NCI-H748 (cell line): ENCODE measurements around the gene LAMTOR4.
"Not testable (repeated sequence)": the region's sequence is repeated elsewhere in the genome, so short reads cannot be mapped to it uniquely, and the experiment has no call there.

Experiments
- DNase-seq: peaks from one replicate; lab custom pipeline; 2025; ENCODE audit not compliant: unreplicated experiment; lab: John Stamatoyannopoulos, UW

The LAMTOR4 gene

DNA sequence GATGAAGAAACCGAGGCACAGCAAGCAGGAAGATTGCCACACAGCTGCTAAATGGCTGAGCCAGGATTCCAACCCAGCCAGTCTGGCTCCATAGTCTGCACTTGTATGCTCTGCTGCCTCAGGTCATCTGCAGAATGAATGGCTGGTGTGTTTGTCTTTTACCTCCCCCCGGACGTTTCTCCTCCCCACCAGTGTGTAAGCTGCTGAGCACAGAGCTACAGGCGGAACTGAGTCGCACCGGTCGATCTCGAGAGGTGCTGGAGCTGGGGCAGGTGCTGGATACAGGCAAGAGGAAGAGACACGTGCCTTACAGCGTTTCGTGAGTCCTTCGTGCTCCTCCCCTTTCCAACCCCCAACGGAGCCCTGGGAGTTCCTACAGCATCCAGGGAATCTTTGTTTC, 26.7 kb upstream of the LAMTOR4 start:
- DNase-seq, result no peak

GRCh38 chr7:100122568-100122967, 26.1 kb upstream of the LAMTOR4 start:
- no peak for DNase-seq

- DNase-seq, result no peak
Measured at GRCh38 chr7:100124301-100125230, 24.2 kb upstream of the LAMTOR4 start.

GRCh38 chr7:100126239-100126930, 22.3 kb upstream of the LAMTOR4 start:
- DNase-seq, result peak; percentile 50

GRCh38 chr7:100126931-100127865, 21.5 kb upstream of the LAMTOR4 start, which contains the start of gene MBLAC1:
Gene MBLAC1, plus strand, starts transcription at chr7:100126967. Its CDS starts 429 bp downstream, at chr7:100127396.
- peak; percentile 92 for DNase-seq

DNA sequence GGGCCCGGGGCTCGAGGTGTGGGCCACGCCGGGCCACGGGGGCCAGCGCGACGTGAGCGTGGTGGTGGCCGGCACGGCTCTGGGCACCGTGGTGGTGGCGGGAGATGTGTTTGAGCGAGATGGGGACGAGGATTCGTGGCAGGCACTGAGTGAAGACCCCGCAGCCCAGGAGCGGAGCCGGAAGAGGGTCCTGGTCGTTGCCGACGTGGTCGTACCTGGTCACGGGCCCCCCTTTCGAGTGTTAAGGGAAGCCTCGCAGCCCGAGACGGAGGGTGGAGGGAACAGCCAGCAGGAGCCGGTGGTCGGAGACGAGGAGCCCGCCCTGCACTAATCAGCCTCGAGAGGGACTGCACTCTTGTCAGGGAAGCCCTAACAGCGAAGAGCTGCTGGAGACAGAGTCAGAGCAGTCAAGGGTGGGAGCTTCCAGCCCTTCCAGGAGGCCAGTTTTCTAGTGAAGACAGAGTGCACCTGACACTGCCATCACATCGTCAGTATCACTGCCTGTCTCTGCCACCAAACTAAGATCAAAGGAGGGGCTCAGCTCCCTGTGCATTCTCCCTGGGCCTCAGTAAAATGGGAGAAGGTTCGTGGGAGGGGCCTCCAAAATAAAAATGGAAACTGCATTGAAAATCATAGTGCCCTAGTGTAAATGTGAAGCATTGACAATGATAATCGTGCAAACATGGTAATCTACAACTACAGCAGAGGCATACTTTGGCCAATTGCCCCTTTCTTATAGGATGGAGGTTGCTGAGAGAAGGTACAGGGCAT, 20.7 kb upstream of the LAMTOR4 start:
- DNase-seq, result peak; percentile 50

DNA sequence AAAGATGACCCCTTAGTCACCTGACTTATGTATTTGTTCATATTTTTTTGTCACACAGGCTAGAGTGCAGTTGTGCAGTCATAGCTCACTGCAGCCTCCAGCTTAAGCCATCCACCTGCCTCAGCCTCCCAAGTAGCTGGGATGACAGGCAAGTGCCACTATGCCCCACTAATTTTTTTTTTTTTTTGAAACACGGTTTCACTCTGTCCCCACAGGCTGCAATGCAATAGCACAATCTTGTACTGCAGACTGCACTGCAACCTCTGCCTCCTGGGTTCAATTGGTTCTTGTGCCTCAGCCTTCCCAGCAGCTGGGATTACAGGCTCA, 20.1 kb upstream of the LAMTOR4 start:
- DNase-seq, result no peak

DNA sequence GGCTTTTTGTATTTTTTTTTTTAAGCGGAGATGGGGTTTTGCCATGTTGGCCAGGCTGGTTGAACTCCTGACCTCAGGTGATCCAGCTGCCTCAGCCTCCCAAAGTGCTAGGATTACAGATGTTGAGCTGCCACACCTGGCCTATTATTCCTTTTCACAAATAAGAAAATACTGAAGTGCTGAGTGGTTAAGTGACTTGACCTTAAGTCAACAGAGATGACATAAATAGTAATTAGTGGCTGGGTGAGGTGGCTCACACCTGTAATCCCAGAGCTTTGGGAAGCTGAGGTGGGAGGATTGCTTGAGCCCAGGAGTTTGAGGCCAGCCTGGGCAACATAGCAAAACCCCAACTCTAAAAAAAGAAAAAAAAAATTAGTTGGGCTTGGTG, 18.5 kb upstream of the LAMTOR4 start:
- DNase-seq, result peak; percentile 62

DNA sequence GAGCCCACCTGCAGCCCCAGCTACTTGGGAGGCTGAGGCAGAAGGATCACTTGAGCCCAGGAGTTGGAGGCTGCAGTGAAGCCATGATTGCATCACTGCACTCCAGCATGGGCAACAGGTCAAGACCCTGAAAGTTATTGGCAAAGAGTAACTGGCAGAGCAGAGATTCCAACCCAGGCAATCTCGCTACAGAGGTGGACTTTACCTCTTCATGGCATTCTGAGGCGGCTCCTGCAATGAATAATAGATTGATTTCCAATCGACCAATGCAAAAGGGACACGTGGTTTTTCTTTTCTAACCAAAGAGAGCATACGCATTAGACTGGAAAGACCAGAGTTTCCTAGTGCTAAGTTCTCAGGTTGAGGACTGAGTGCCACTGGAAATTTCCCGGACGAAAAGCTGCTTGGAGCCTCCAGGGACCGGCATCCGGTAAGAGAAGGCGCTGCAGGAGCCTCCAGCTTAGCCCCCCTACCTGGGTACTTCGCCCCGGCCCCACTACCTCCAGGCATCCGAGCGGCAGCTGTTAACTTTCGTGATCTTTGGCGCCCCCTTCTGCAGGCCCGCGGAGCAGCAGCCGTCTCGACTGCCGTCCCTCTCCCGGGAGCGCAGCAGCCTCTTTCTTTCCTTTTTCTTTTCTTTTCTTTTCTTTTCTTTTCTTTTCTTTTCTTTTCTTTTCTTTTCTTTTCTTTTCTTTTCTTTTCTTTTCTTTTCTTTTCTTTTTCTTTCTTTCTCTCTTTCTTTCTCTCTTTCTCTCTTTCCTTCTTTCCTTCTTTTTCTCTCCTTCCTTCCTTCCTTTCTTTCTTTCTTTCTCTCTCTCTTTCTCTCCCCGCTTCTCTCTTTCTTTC, 17.9 kb upstream of the LAMTOR4 start:
- peak; percentile 81 for DNase-seq

GRCh38 chr7:100132126-100132525, 16.6 kb upstream of the LAMTOR4 start:
- DNase-seq, result no peak

GRCh38 chr7:100132697-100133151, 16.0 kb upstream of the LAMTOR4 start:
- DNase-seq, result peak; percentile 66

GRCh38 chr7:100137851-100138760, 10.6 kb upstream of the LAMTOR4 start:
- no peak for DNase-seq

GRCh38 chr7:100141555-100141949, 7.2 kb upstream of the LAMTOR4 start:
- no peak for DNase-seq

DNA sequence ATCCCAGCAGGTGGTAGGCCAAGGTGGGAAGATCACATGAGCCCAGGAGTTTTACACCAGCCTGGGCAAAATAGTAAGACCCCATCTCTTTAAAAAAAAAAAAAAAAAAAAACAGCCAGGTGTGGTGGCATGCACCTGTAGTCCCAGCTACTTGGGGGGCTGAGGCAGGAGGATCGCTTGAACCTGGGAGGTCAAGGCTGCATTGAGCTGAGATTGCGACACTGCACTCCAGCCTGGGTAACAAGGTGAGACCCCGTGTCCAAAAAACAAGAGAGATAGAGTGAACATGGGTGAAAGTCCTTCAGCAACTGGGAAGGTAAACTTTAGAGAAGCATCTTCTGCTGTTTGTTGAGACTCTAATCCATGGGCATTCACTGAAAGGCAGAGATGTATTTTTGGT, 6.3 kb upstream of the LAMTOR4 start:
- DNase-seq, result no peak

GRCh38 chr7:100146350-100146749, 2.4 kb upstream of the LAMTOR4 start:
- not testable (repeated sequence) for DNase-seq

GRCh38 chr7:100147278-100147677, 1.4 kb upstream of the LAMTOR4 start:
- DNase-seq, result no peak

GRCh38 chr7:100148225-100148558, 526 bp upstream of the LAMTOR4 start:
- DNase-seq, result no peak

GRCh38 chr7:100152404-100152803, 3.7 kb downstream of the LAMTOR4 start:
- DNase-seq, result no peak
